GM18505 (cell line): ENCODE results near the gene MIOX.
"Not testable (repeated sequence)": the region's sequence is repeated elsewhere in the genome, so short reads cannot be mapped to it uniquely, and the experiment has no call there.

ENCODE experiments used
- ATAC-seq: cut with Tn5 transposase; IDR thresholded peaks from one replicate; pipeline ENCODE4 v1.9.1; 2021; ENCODE audit not compliant: unreplicated experiment
- POLR2A ChIP-seq: IDR thresholded peaks from 4 replicates; pipeline ENCODE4 v1.6.1; 2011; ENCODE audit warnings: borderline replicate concordance; ENCODE audit not compliant: insufficient read depth, insufficient read length; ENCODE audit errors: extremely low read depth

Gene MIOX

GRCh38 chr22:50532824-50533796 lies 46.5 kb downstream of the MIOX start:
- ATAC-seq = no peak
- TF ChIP-seq POLR2A = no peak

GRCh38 chr22:50533856-50534711 lies 47.4 kb downstream of the MIOX start:
- TF ChIP-seq POLR2A = peak; percentile 20
- ATAC-seq = not testable (repeated sequence)

GRCh38 chr22:50535113-50535512 lies 48.5 kb downstream of the MIOX start:
- ATAC-seq = no peak
- TF ChIP-seq POLR2A = no peak

- TF ChIP-seq POLR2A = no peak
- ATAC-seq = no peak
Measured at GRCh38 chr22:50536226-50536625, 49.6 kb downstream of the MIOX start.

- no peak for TF ChIP-seq POLR2A
- ATAC-seq = no peak
Measured at GRCh38 chr22:50537765-50538164, 51.1 kb downstream of the MIOX start.
